Measurements from ENCODE around the gene RCAN1.

RCAN1 gene

DNA sequence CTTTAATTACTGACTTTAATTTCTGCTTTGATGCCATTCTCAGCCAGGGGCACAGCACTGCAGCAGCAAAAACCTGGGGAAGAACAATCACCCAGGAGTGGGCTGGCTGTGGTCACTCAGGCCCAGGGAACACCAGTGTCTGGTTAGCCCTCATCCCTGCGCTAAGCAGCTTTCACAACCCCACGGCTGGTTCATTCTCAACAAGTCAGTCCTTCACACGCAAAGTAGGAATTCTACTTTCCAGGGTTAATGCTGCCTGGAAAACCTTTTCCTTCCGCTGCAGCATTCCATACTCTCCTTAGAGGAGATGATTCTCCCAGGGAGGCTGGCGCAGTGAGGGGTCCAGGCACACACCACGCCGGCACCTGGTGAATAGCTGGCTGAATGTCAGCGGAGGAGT, 78.6 kb downstream of the RCAN1 start:
- Histone ChIP-seq H3K36me3 (no peaks in the 10 kb centered on the region), H3K4me3 (no peak overlapping the region), H3K9ac (no peak overlapping the region), H3K9me3 (no peaks in the 10 kb centered on the region), H3K27ac (no peak overlapping the region), H4K20me1 (peaks cover 6% of the 10 kb centered on the region; the same call in 1 of the 2 replicates), H3K4me1 (peaks cover 15% of the 10 kb centered on the region), H3K27me3 (no peaks in the 10 kb centered on the region), H3K4me2 (no peak overlapping the region)
- no peak for TF ChIP-seq Cebpa-rat (IDR thresholded peaks at IDR 0.05)

DNA sequence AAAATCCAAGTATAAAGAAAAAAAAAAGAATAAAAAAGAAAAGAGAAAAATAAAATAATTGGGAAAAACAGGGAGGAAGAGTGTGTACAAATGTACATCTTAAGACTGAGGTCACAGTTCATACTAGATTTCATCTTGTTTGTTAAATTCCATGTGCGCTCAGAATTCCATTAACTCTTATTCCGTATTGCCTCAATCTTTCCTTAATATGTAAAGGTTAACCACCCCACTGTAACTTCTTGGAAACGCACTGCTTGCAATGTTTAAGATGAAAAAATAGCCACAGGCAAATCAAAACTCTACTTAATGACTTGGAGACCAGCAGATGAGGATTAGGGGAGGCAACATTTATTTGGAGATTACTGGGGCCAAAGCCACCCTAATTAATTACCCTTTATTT, 79.0 kb downstream of the RCAN1 start:
- Histone ChIP-seq H3K27ac (no peak overlapping the region), H3K36me3 (no peaks in the 10 kb centered on the region), H3K9me3 (no peaks in the 10 kb centered on the region), H3K4me2 (no peak overlapping the region), H3K9ac (no peak overlapping the region), H3K4me1 (peaks cover 15% of the 10 kb centered on the region), H4K20me1 (peaks cover 6% of the 10 kb centered on the region; the same call in 1 of the 2 replicates), H3K4me3 (no peak overlapping the region), H3K27me3 (no peaks in the 10 kb centered on the region)
- no peak for TF ChIP-seq Cebpa-rat (IDR thresholded peaks at IDR 0.05)

- H3K27me3 ChIP-seq: no peaks in the 10 kb centered on the region
- TF ChIP-seq Cebpa-rat (IDR thresholded peaks at IDR 0.05): no peak
- H3K36me3 ChIP-seq: no peaks in the 10 kb centered on the region
- H3K4me1 ChIP-seq: peaks cover 15% of the 10 kb centered on the region
- H4K20me1 ChIP-seq: peaks cover 6% of the 10 kb centered on the region; the same call in 1 of the 2 replicates
- H3K9me3 ChIP-seq: no peaks in the 10 kb centered on the region
- no peak overlapping the region for H3K27ac ChIP-seq
- no peak overlapping the region for H3K4me3 ChIP-seq
- H3K4me2 ChIP-seq: peak overlapping the region; percentile 31; the same call in 1 of the 2 replicates
- no peak overlapping the region for H3K9ac ChIP-seq
Observed at GRCh38 chr21:34534522-34534921, 80.4 kb downstream of the RCAN1 start.

DNA sequence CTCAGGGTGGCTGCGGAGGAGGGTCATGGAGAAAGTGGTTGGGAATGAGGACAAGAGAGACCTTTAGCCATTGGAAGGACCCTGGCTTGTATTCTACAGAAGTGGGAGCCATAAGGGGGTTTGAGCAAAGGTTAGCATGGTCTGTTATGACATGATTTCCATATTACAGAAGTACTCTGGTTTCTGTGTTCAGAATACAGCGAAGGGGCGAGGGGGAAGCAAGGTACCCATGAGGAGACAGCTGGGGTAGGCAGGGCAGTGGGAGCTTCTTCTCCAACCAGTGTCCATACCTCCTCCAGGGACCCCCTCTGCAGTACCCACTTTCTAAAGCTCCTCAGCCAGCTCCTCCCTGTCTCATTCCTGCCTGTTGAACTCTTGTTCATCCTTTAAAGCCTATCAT, 81.0 kb downstream of the RCAN1 start:
- Histone ChIP-seq H3K27ac (no peak overlapping the region), H4K20me1 (peaks cover 6% of the 10 kb centered on the region; the same call in 1 of the 2 replicates), H3K9me3 (no peaks in the 10 kb centered on the region), H3K4me3 (no peak overlapping the region), H3K27me3 (no peaks in the 10 kb centered on the region), H3K36me3 (no peaks in the 10 kb centered on the region), H3K4me1 (peaks cover 15% of the 10 kb centered on the region), H3K4me2 (no peak overlapping the region), H3K9ac (no peak overlapping the region)
- no peak for TF ChIP-seq Cebpa-rat (IDR thresholded peaks at IDR 0.05)

GRCh38 chr21:34531399-34531798, 83.5 kb downstream of the RCAN1 start:
- H3K27ac ChIP-seq: no peak overlapping the region
- H3K36me3 ChIP-seq: no peaks in the 10 kb centered on the region
- H3K9ac ChIP-seq: no peak overlapping the region
- peaks cover 4% of the 10 kb centered on the region; the same call in 1 of the 2 replicates for H4K20me1 ChIP-seq
- TF ChIP-seq Cebpa-rat (IDR thresholded peaks at IDR 0.05): no peak
- H3K4me3 ChIP-seq: no peak overlapping the region
- H3K4me2 ChIP-seq: no peak overlapping the region
- H3K9me3 ChIP-seq: no peaks in the 10 kb centered on the region
- no peaks in the 10 kb centered on the region for H3K27me3 ChIP-seq
- peaks cover 22% of the 10 kb centered on the region for H3K4me1 ChIP-seq

DNA sequence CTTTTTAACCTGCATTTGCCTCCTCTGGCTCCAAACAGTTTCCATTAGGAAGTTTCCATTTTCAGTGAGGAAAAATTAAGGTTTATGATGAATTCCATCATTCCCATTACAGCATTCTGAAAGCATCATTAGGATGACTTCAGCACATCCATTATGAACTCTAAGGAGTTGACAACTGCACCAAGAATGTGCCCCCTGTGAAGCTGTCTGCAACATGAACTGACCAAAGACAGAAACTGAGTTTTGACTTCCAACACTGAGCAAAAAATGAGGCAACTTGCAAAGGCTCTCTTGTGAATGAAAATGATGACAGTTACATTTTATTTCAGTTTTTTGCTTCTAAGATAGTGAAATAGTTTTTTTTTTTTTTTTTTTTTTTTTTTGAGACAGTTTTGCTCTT, 84.7 kb downstream of the RCAN1 start:
- Histone ChIP-seq H3K36me3 (no peaks in the 10 kb centered on the region), H3K27ac (no peak overlapping the region), H3K9ac (no peak overlapping the region), H3K27me3 (no peaks in the 10 kb centered on the region), H3K4me2 (no peak overlapping the region), H3K9me3 (no peaks in the 10 kb centered on the region), H3K4me3 (no peak overlapping the region), H3K4me1 (peaks cover 20% of the 10 kb centered on the region), H4K20me1 (no peaks in the 10 kb centered on the region; the same call in 1 of the 2 replicates)
- TF ChIP-seq Cebpa-rat (IDR thresholded peaks at IDR 0.05): no peak

GRCh38 chr21:34528131-34528561, 86.8 kb downstream of the RCAN1 start:
- H3K27ac ChIP-seq: no peak overlapping the region
- peaks cover 7% of the 10 kb centered on the region; the same call in 1 of the 2 replicates for H4K20me1 ChIP-seq
- no peaks in the 10 kb centered on the region for H3K27me3 ChIP-seq
- no peak overlapping the region for H3K4me3 ChIP-seq
- H3K9ac ChIP-seq: no peak overlapping the region
- H3K4me2 ChIP-seq: no peak overlapping the region
- no peak for TF ChIP-seq Cebpa-rat (IDR thresholded peaks at IDR 0.05)
- H3K36me3 ChIP-seq: peaks cover 5% of the 10 kb centered on the region; the same call in 1 of the 2 replicates
- H3K9me3 ChIP-seq: no peaks in the 10 kb centered on the region
- peaks cover 9% of the 10 kb centered on the region for H3K4me1 ChIP-seq

GRCh38 chr21:34526618-34527290, 88.2 kb downstream of the RCAN1 start:
- Histone ChIP-seq H3K9ac (no peak overlapping the region), H3K4me3 (no peak overlapping the region), H3K27ac (no peak overlapping the region)

GRCh38 chr21:34526241-34526617, 88.7 kb downstream of the RCAN1 start:
- Histone ChIP-seq H3K4me3 (no peak overlapping the region), H3K4me2 (peak overlapping the region; percentile 53), H3K9me3 (no peaks in the 10 kb centered on the region), H3K9ac (no peak overlapping the region), H3K27ac (no peak overlapping the region), H3K4me1 (peaks cover 9% of the 10 kb centered on the region), H3K27me3 (no peaks in the 10 kb centered on the region), H4K20me1 (peaks cover 7% of the 10 kb centered on the region; the same call in 1 of the 2 replicates), H3K36me3 (peaks cover 22% of the 10 kb centered on the region)
- no peak for TF ChIP-seq Cebpa-rat (IDR thresholded peaks at IDR 0.05)

More at GRCh38 chr21:34526618-34527290, 88.2 kb downstream of the RCAN1 start:
- peaks cover 7% of the 10 kb centered on the region; the same call in 1 of the 2 replicates for H4K20me1 ChIP-seq
- no peaks in the 10 kb centered on the region for H3K27me3 ChIP-seq
- H3K4me1 ChIP-seq: peaks cover 9% of the 10 kb centered on the region
- peak overlapping the region; percentile 53 for H3K4me2 ChIP-seq
- no peak for TF ChIP-seq Cebpa-rat (IDR thresholded peaks at IDR 0.05)
- peaks cover 17% of the 10 kb centered on the region; the same call in 1 of the 2 replicates for H3K36me3 ChIP-seq
- H3K9me3 ChIP-seq: no peaks in the 10 kb centered on the region

Measured in BLaER1 (cell line).